SKM-1 treated with dmso at 0.1 percent for 144 hours (cell line): ENCODE measurements around the gene NPPC.
"Not testable (repeated sequence)": the region's sequence is repeated elsewhere in the genome, so short reads cannot be mapped to it uniquely, and the experiment has no call there.

Experiments used
- DNase-seq: peaks from one replicate; lab custom pipeline; 2025; ENCODE audit not compliant: unreplicated experiment; lab: John Stamatoyannopoulos, UW

NPPC gene

GRCh38 chr2:231926180-231926741, at the start of gene NPPC:
Gene NPPC, minus strand, starts transcription at chr2:231926396. Its CDS starts 147 bp downstream, at chr2:231926249.
- no peak for DNase-seq

GRCh38 chr2:231975001-231975400, 48.8 kb upstream of the NPPC start:
- no peak for DNase-seq

GRCh38 chr2:231970461-231970860, 44.3 kb upstream of the NPPC start:
- no peak for DNase-seq

- no peak for DNase-seq
Observed at GRCh38 chr2:231968820-231969219, 42.6 kb upstream of the NPPC start.

DNA sequence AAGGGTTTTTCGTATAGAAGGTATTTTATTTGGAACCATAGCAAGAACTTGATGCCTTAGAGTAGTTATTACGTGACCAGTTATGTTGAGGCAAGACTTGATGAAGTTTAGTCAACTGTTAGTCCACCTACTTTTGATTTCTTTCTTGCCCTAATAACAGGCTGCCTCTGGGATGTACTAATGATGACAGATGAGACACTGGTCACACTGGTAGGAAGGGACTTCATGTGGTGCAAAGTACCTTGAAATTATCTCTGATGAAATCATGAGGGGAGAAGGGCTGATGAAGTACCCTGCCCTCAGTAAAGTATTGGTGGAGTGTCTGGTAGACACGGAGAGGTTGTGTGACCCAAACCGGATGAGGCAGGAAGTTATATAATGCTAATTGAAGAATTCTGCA, 40.7 kb upstream of the NPPC start:
- DNase-seq: no peak

DNA sequence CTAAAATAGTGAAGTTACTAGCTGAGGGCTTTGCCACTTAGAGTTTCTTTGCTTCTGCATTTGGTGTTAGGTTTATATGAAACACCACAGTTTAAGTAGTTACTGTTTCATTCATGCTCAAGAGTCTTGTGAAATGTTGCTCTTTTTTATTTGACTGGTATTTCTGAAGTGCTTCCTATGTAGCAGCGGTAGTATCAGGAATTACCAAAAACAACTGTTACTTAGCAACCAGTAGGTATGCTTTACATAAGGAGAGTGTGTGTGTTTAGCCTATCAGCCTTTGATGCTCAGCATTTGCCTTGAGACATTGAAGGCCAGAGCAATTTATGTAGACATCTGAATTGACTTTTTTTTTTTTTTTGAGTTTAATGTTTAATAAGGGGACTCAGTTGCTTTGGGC, 38.9 kb upstream of the NPPC start:
- no peak for DNase-seq

GRCh38 chr2:231961349-231962166, 35.4 kb upstream of the NPPC start, which contains the start of gene DIS3L2:
Gene DIS3L2, plus strand, starts transcription at chr2:231961713. Its CDS starts 53,215 bp downstream, at chr2:232014928.
- DNase-seq: peak; percentile 71

DNA sequence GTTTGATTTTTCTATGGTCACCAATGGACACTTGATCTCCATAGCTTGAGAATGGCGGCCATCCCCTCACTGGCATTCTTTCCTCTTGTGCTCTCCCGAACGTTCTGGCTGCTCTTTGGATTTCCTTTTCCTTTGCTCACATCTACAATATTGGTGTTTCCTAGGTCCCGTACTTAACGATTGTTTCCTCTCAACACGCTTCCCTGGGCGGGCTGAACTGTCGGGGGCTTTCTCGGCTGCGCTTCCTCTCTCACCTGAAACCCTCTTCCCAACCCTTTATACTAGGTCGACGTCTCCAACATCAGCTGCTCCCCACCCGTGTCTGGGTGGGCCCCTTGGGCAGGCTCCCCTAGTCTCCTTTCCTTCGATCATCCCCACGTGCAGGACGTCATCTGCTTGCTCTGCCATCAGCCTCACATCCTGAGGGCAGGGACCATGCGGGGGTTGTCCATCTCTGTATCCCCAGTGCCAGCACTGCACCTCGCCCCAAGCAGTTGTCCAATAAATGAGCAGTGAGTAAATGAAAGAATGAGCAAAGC, 34.7 kb upstream of the NPPC start:
- no peak for DNase-seq

- no peak for DNase-seq
Observed at GRCh38 chr2:231957913-231958763, 31.9 kb upstream of the NPPC start.

- no peak for DNase-seq
Observed at GRCh38 chr2:231955758-231956472, 29.7 kb upstream of the NPPC start.

GRCh38 chr2:231951452-231952035, 25.3 kb upstream of the NPPC start:
- no peak for DNase-seq

- DNase-seq: no peak
Observed at GRCh38 chr2:231947694-231948093, 21.5 kb upstream of the NPPC start.

GRCh38 chr2:231947112-231947511, 20.9 kb upstream of the NPPC start:
- not testable (repeated sequence) for DNase-seq

DNA sequence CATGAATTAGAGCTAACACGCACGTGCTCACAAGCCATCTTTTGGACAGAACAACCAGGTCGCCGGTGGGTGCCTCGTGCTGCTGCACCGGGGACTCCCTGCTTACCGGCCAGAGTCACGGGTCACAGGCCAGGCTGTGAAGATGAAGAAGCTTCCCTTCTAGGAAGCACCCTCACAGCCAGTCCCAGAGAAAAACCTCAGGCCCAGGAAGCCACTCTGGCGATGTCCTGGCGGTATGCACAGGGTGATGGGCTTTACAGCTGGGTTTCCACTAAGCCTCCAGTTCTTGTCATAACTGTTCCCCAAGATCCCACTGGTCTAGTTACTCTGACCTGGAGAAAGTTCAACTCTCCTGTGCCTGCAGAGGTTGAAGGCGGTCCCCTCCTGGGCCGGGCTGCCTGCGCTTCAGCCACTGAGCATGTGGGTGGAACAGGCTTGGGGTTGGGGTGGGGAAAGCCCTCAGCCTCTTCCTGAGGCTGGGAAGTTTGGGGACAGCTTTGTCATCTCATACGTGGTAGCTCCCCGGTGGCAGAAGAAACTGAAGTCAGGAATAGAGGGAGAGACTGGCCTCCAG, 20.1 kb upstream of the NPPC start:
- no peak for DNase-seq

- DNase-seq: no peak
Observed at GRCh38 chr2:231942180-231942579, 16.0 kb upstream of the NPPC start.

- DNase-seq: no peak
Observed at GRCh38 chr2:231941673-231942072, 15.5 kb upstream of the NPPC start.

- DNase-seq: no peak
Observed at GRCh38 chr2:231940795-231941194, 14.6 kb upstream of the NPPC start.

DNA sequence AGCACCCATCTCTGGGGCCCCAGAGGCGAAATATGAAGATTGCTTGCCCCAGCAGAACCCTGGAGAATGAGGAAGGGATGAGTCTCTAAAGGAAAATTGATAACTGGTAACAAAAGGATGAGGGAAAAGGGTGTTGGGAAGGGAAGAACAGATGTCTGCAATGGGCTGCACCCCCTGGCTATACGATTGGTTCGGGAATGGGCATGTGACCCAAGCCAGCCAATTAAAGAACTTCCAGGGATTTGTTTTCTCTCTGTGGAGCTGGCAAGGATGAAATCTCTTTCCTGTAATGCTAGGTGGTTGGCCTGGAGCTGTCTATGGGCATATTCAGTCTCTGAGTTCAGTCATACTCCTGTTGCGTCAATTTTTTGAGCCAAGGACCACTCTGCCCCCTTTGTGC, 12.8 kb upstream of the NPPC start:
- no peak for DNase-seq

- no peak for DNase-seq
Observed at GRCh38 chr2:231937057-231937456, 10.9 kb upstream of the NPPC start.

DNA sequence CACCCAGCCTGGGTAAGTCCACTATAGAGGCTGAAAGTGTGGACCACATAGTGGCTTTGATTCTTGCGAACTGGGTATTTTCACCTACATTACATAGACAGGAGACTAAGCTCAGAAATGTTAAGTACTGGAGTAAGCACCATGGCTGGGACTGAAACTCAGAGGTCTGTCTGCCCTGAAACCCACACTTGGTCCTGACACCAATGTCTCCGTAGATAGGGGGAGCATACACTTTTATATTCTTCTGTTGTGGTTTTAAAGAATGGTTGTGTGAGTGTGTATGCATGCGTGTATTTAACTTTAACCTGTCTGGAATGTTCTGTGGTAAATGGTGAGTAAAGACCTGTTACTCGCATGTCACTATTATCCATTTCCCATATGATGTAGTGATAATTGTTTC, 10.3 kb upstream of the NPPC start:
- no peak for DNase-seq
